Measurements from ENCODE around the gene ACADL. TPM values are rescaled to one million over a fixed set of nuclear protein-coding genes. Genes with fewer than 3 reads are reported as not detected.

ACADL gene
- total and polyA plus RNA-seq, 2 of the 13 experiments (the other 11 are each of a cell fraction or from before 2014, with no cell fraction given) = not detected

DNA sequence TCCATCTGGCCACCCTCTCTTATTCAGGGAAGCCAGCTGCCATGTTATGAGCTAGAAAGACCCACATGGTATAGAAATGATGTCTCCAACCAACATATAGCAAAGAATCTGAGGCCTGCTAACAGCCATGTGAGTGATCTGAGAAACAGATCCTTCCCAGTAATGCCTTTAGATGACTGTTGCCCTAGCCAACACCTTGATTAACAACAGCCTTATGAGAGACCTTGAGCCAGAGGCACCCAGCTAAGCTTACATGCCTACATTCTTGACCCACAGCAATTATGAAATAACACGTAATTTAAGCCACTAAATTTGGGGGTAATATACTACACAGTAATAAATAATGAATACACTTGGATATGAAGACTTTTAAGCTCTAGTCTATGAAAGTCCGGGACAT, 67.0 kb downstream of the ACADL start (continued):
- TF ChIP-seq MLX (CRISPR knock-in tag; IDR thresholded peaks at IDR 0.05) (no peak), ZBTB7B (CRISPR knock-in tag; IDR thresholded peaks at IDR 0.05) (no peak)

DNA sequence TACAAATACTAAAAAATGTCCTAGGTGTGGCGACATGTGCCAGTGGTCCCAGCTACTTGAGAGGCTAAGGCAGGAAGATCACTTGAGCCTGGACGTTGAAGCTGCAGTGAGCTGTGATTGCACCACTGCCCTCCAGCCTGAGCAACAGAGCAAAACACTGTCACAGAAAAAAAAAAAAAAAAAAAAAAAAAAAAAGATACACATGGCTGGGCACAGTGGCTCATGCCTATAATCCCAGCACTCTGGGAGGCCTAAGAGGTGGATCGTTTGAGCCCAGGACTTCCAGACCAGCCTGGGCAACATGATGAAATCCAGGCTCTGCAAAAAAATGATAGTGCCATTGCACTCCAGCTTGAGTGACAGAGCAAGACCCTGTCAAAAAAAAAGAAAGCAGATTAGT, 67.7 kb downstream of the ACADL start:
- H3K4me3 ChIP-seq (replicated peaks in 1 of 3; ENCODE audit: insufficient read depth in 1 of 3, low read depth in 2 of 3, low read length in 3 of 3) = no peak overlapping the region
- ATAC-seq (no peak), DNase-seq (ENCODE audit: low spot score) (no peak), FAIRE-seq (no peak)
- no peaks in the 10 kb centered on the region for H3K27me3 ChIP-seq (ENCODE audit: control insufficient read depth in 1 of 2, insufficient read depth in 2 of 2, low read length in 2 of 2)
- WGBS (ENCODE audit: low lambda C conversion rate) = 79% methylated on average over 3 of the region's 3 CpGs
- POLR2A ChIA-PET = interaction anchor here (1.2 kb wide), 1 partner anchor 14 kb away, joined by 4 read pairs; the partner anchor contains the start of gene KANSL1L
- no peak overlapping the region for H3K4me2 ChIP-seq (ENCODE audit: low read depth, low read length)
- no peaks in the 10 kb centered on the region for H4K20me1 ChIP-seq (ENCODE audit: insufficient read depth, low read length)
- intact Hi-C loops (cut with micrococcal nuclease; ENCODE audit: unreplicated experiment) (no loop called here), in situ Hi-C loops (cut with HindIII; ENCODE audit: extremely low pct_ligation_motif_present, low pct_unique_long_range_greater_than_20kb) (no loop called here)
- no TSS peak for BruUV-seq (replicated peaks)
- H2AFZ ChIP-seq (ENCODE audit: low read length) = no peak overlapping the region
- no peak overlapping the region for H3K27ac ChIP-seq (ENCODE audit: extremely low read length, insufficient read depth, low read length)
- CTCF ChIA-PET (ENCODE audit: low intra/inter-chr PET ratio, low total read pairs) = no interaction called here
- H3K4me1 ChIP-seq (ENCODE audit: insufficient read depth, low read length) = peaks cover 2% of the 10 kb centered on the region
- H3K9me3 ChIP-seq (ENCODE audit: low read length) = no peaks in the 10 kb centered on the region
- H3K36me3 ChIP-seq (replicated peaks in 1 of 2; ENCODE audit: control insufficient read depth in 1 of 2, insufficient read depth in 2 of 2, low read length in 2 of 2) = peaks cover 0 to 14% of the 10 kb centered on the region in 2 experiments; a peak in 2 of 5 replicates
- no peaks in the 10 kb centered on the region for H3K79me2 ChIP-seq (ENCODE audit: insufficient read depth, low read length)
- H3K9ac ChIP-seq (ENCODE audit: insufficient read depth, low read depth, low read length) = no peak overlapping the region
- TF ChIP-seq ZNF589 (CRISPR knock-in tag; conservative IDR thresholded peaks at IDR 0.05) = no peak
- no peak for TF ChIP-seq HCFC1 (IDR thresholded peaks at IDR 0.05; ENCODE audit: low read depth, low read length)
- no peak for TF ChIP-seq CBX1 (IDR thresholded peaks at IDR 0.05; ENCODE audit: low read depth)
- no peak for TF ChIP-seq NR2F1 (CRISPR knock-in tag; IDR thresholded peaks at IDR 0.05)
- no peak for TF ChIP-seq CC2D1A (CRISPR knock-in tag; IDR thresholded peaks at IDR 0.05)
- no peak for TF ChIP-seq RORA (CRISPR knock-in tag; IDR thresholded peaks at IDR 0.05)
- TF ChIP-seq RXRB (CRISPR knock-in tag; IDR thresholded peaks at IDR 0.05; ENCODE audit: borderline replicate concordance) = no peak
- no peak for TF ChIP-seq TBX3 (IDR thresholded peaks at IDR 0.05; ENCODE audit: borderline replicate concordance)
- no peak for TF ChIP-seq BRCA1 (CRISPR knock-in tag; IDR thresholded peaks at IDR 0.05)
- TF ChIP-seq MLX (CRISPR knock-in tag; IDR thresholded peaks at IDR 0.05) = no peak
- no peak for TF ChIP-seq ZNF383 (CRISPR knock-in tag; IDR thresholded peaks at IDR 0.05; ENCODE audit: borderline replicate concordance)
- TF ChIP-seq ZNF549 (CRISPR knock-in tag; IDR thresholded peaks at IDR 0.05) = no peak
- TF ChIP-seq HNF1A (IDR thresholded peaks at IDR 0.05; ENCODE audit: low read depth) = no peak
- TF ChIP-seq HNF1A (CRISPR knock-in tag; IDR thresholded peaks at IDR 0.05; ENCODE audit: borderline replicate concordance) = no peak
- no peak for TF ChIP-seq GABPB1 (CRISPR knock-in tag; IDR thresholded peaks at IDR 0.05)
- TF ChIP-seq HNRNPK (IDR thresholded peaks at IDR 0.05; ENCODE audit: low read depth, low read length, poor library complexity, severe bottlenecking) = no peak

All from HepG2 (cell line).